Gastrocnemius medialis (tissue), 4 donors: ENCODE results near the gene ELMO1.

Experiments
- POLR2A ChIP-seq, 2 donors: fragments of 450-650 bp; IDR thresholded peaks; one replicate each; pipeline ENCODE4 v1.6.1; 2017; ENCODE audit warnings: antibody characterized with exemption in 2 of 2, mild to moderate bottlenecking in 2 of 2, moderate library complexity in 2 of 2
- TF ChIP-seq, protein P1 (sequence below), 5 experiments: fragments of 450-650 bp in 3 of 5; fragments of 200-600 bp in 2 of 5; sonication (generic) in 2 of 5; IDR thresholded peaks in 4 of 5; conservative IDR thresholded peaks in 1 of 5; 1 replicate in 4 of 5; 2 replicates in 1 of 5; pipeline ENCODE4 v1.5.1; 2016 to 2019; ENCODE audit warnings: antibody characterized with exemption in 5 of 5, mild to moderate bottlenecking in 3 of 5, moderate library complexity in 3 of 5

- peak in 1 of 2 donors; percentile 2 for TF ChIP-seq POLR2A (IDR thresholded peaks at IDR 0.05)
- TF ChIP-seq, protein P1, sequence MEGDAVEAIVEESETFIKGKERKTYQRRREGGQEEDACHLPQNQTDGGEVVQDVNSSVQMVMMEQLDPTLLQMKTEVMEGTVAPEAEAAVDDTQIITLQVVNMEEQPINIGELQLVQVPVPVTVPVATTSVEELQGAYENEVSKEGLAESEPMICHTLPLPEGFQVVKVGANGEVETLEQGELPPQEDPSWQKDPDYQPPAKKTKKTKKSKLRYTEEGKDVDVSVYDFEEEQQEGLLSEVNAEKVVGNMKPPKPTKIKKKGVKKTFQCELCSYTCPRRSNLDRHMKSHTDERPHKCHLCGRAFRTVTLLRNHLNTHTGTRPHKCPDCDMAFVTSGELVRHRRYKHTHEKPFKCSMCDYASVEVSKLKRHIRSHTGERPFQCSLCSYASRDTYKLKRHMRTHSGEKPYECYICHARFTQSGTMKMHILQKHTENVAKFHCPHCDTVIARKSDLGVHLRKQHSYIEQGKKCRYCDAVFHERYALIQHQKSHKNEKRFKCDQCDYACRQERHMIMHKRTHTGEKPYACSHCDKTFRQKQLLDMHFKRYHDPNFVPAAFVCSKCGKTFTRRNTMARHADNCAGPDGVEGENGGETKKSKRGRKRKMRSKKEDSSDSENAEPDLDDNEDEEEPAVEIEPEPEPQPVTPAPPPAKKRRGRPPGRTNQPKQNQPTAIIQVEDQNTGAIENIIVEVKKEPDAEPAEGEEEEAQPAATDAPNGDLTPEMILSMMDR (IDR thresholded peaks at IDR 0.05 in 4 of 5, conservative IDR thresholded peaks at IDR 0.05 in 1 of 5) = no peak
Measured at GRCh38 chr7:37448011-37448635, 541 bp downstream of the ELMO1 start.
